Duodenal mucosa (tissue), 2 donors: Measurements from ENCODE around the gene CNR2.
"Not testable (repeated sequence)": the region's sequence is repeated elsewhere in the genome, so short reads cannot be mapped to it uniquely, and the experiment has no call there.

Experiments
- H3K27ac ChIP-seq: one replicate; pipeline ENCODE4 v1.7.0; 2013; ENCODE audit warnings: low read depth, low read length
- H3K27me3 ChIP-seq, 2 donors: one replicate each; pipeline ENCODE4 v1.7.0; 2013; ENCODE audit warnings: low read length in 2 of 2, control low read depth in 1 of 2; ENCODE audit not compliant: insufficient read depth in 2 of 2, control insufficient read depth in 1 of 2
- H3K36me3 ChIP-seq, 2 donors: one replicate each; pipeline ENCODE4 v1.7.0; 2013; ENCODE audit warnings: low read length in 2 of 2, control low read depth in 1 of 2; ENCODE audit not compliant: insufficient read depth in 2 of 2, control insufficient read depth in 1 of 2
- H3K4me1 ChIP-seq, 2 donors: one replicate each; pipeline ENCODE4 v1.7.0; 2013; ENCODE audit warnings: low read length in 2 of 2, control low read depth in 1 of 2; ENCODE audit not compliant: insufficient read depth in 2 of 2, control insufficient read depth in 1 of 2
- H3K4me3 ChIP-seq, 2 donors: one replicate each; pipeline ENCODE4 v1.7.0; 2013; ENCODE audit warnings: low read length in 2 of 2, low read depth in 1 of 2
- H3K9ac ChIP-seq, 2 donors: one replicate each; pipeline ENCODE4 v1.7.0; 2013; ENCODE audit warnings: low read length in 2 of 2, low read depth in 1 of 2
- H3K9me3 ChIP-seq, 2 donors: one replicate each; pipeline ENCODE4 v1.7.0; 2013; ENCODE audit warnings: low read length in 2 of 2, control low read depth in 1 of 2; ENCODE audit not compliant: control insufficient read depth in 1 of 2

The CNR2 gene

DNA sequence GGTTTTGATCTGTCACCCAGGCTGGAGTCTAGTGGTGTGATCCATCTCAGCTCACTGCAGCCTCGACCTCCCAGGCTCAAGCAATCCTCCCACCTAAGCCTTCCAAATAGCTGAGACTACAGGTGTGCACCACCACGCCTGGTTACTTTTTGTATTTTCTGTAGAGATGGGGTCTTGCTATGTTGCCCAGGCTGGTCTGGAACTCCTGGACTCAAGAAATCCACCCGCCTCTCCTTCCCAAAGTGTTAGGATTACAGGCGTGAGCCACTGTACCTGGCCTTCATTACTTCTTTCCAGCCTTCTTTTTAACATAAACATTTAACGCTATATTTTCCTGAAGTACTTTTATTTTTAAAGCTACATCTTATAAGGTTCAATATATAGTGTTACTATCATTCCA is 69.5 kb downstream of the CNR2 start:
- H3K9ac ChIP-seq = no peak overlapping the region
- peaks cover 24 to 28% of the 10 kb centered on the region in 2 donors for H3K36me3 ChIP-seq
- no peak overlapping the region for H3K4me3 ChIP-seq
- no peaks in the 10 kb centered on the region for H3K27me3 ChIP-seq
- no peak overlapping the region for H3K27ac ChIP-seq
- H3K4me1 ChIP-seq = no peaks in the 10 kb centered on the region
- peaks cover 0 to 4% of the 10 kb centered on the region in 2 donors for H3K9me3 ChIP-seq

DNA sequence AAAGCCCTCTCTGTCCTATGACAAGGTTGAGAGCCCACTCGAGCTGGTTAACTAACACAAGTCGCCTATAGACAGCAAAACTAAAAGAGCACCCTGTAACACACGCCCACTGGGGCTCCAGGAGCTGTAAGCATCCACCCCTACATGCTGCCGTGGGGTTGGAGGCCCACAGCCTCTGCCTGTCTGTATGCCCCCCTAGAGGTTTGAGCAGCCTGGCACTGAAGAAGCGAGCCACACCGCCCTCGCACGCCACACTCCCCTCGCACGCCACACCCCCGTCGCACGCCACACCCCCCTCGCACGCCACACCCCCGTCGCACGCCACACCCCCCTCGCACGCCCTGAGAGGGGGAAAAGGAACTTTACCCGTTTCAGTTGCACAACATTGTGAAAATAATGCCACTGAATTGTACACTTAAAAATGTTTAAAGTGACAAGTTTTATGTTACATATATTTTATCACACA is 74.7 kb downstream of the CNR2 start:
- no peak overlapping the region for H3K27ac ChIP-seq
- peak overlapping the region; percentile 56 to 68 for H3K4me3 ChIP-seq
- H3K9me3 ChIP-seq = no peaks in the 10 kb centered on the region
- peaks cover 6 to 8% of the 10 kb centered on the region in 2 donors for H3K4me1 ChIP-seq
- peak overlapping the region in 1 of 2 donors; percentile 26 for H3K9ac ChIP-seq
- H3K27me3 ChIP-seq = no peaks in the 10 kb centered on the region
- H3K36me3 ChIP-seq = no peaks in the 10 kb centered on the region

DNA sequence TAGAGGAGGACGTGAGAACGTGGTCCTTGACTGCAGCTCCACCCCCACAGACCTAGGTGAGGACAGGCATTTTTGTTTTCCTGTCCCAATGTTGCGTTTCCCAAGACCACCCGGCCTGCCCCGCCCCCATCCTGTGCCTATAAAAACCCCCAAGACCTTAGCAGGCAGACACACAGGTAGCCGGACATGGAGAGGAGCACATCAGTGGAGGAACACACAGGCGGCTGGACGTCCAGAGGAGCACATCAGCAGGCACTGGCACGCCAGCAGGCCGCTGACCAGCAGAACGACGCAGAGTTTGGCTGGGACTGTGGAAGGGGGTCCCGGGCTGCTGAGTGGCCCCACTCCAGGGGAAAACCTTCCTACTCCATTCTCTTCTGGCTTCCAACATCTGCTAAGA is 75.3 kb downstream of the CNR2 start:
- Histone ChIP-seq H3K27me3 (no peaks in the 10 kb centered on the region), H3K36me3 (no peaks in the 10 kb centered on the region), H3K9ac (peak overlapping the region in 1 of 2 donors; percentile 26), H3K9me3 (no peaks in the 10 kb centered on the region), H3K27ac (no peak overlapping the region), H3K4me3 (peak overlapping the region; percentile 56 to 68), H3K4me1 (peaks cover 6 to 8% of the 10 kb centered on the region in 2 donors)

DNA sequence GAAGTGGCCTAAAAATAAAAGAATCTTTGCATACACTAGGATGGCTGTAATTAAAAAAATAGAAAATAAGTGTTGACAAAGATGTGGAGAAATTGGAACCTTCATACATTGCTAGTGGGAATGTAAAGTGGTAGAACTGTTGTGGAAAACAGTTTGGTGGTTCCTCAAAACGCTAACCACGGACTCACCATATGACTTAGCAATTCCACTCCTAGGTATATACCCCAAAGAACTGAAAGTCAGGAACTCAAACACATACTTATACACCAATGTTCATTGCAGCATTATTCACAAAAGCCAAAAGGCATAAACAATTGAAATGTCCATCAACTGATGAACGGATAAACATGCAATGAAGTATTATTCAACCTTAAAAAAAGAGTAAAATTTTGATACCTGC is 77.1 kb downstream of the CNR2 start:
- Histone ChIP-seq H3K9ac (no peak overlapping the region), H3K27ac (no peak overlapping the region), H3K4me1 (peaks cover 6 to 8% of the 10 kb centered on the region in 2 donors), H3K4me3 (no peak overlapping the region), H3K9me3 (no peaks in the 10 kb centered on the region), H3K36me3 (no peaks in the 10 kb centered on the region), H3K27me3 (no peaks in the 10 kb centered on the region)

DNA sequence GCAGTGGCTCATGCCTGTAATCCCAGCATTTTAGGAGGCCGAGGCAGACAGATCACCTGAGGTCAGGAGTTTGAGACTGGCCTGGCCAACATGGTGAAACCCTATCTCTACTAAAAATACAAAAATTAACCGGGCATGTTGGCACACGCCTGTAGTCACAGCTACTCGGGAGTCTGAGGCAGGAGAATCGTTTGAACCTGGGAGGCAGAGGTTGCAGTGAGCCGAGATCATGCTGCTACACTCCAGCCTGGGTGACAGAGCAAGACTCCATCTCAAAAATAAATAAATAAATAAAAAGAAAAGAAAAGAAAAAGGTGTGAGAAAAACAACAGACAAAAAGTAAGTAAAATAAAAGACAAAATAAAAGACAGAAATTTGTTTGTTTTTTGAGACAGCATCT is 79.0 kb downstream of the CNR2 start:
- H3K9me3 ChIP-seq, H3K4me1 ChIP-seq, H3K27me3 ChIP-seq, H3K9ac ChIP-seq, H3K36me3 ChIP-seq, H3K4me3 ChIP-seq, H3K27ac ChIP-seq: not testable (repeated sequence)

DNA sequence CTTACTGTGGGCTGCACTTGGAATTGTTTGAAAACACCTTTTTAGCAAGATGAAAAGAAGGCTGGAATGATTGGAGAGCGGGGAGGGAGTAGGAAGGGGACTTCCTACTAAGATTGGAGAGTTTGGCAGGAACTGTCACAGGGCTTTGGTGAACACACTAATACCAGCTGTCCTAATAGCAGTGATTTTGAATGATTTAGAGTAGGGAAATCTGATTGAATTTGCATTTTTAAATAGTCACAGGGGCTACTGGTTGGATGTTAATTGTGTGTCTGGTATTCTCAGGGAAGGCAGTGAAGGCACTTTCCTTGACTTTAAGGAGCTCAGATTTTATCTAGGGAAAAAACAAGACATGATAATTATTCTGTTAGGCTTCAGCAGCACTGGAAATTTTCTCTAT is 85.4 kb downstream of the CNR2 start:
- Histone ChIP-seq H3K36me3 (no peaks in the 10 kb centered on the region), H3K9me3 (no peaks in the 10 kb centered on the region), H3K9ac (no peak overlapping the region), H3K4me3 (no peak overlapping the region), H3K4me1 (peaks cover 9 to 10% of the 10 kb centered on the region in 2 donors), H3K27ac (no peak overlapping the region), H3K27me3 (no peaks in the 10 kb centered on the region)

DNA sequence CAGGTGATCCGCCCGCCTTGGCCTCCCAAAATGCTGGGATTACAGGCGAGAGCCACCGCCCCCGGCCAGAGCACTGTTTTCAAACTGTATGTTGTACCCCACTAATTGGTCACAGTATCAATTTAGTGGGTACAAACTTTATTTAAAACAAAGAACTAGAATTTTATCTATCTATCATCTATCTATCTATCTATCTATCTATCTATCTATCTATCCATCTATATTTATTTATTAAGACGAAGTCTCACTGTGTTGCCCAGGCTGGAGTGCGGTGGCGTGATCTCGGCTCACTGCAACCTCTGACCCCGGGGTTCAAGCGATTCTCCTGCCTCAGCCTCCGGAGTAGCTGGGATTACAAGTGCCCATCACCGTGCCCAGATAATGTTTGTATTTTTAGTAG is 86.6 kb downstream of the CNR2 start:
- H3K4me1 ChIP-seq, H3K9me3 ChIP-seq, H3K27ac ChIP-seq, H3K36me3 ChIP-seq, H3K27me3 ChIP-seq, H3K9ac ChIP-seq, H3K4me3 ChIP-seq: not testable (repeated sequence)

DNA sequence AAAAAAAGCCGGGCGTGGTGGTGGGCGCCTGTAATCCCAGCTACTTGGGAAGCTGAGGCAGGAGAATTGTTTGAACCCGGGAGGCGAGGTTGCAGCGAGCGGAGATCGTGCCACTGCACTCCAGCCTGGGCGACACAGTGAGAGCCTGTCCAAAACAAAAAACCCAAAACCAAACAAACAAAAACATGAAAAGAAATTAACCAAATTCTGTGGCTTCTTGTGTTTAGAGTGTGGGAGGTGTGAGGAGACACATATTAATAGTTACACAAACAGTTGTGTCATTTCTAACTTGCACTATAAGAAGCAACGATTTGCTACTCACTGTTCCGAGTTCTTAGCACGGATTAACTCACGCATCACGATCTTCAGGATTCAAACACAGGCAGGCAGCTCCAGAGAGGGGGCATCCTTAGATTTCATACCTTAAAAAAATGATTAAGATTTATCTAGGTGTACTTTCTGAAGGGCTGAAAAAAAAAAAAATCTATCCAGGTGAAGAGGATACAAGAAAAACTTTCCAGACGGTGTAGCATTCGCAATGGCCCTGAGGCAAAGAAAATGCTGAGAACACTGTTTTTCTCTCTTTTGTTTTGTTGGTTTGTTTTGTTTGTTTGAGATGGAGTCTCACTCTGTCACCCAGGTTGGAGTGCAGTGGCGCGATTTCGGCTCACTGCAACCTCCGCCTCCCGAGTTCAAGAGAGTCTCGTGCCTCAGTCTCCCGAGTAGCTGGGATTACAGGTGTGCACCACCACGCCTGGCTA is 87.2 kb downstream of the CNR2 start:
- no peaks in the 10 kb centered on the region for H3K27me3 ChIP-seq
- peak overlapping the region; percentile 93 to 98 for H3K4me3 ChIP-seq
- H3K4me1 ChIP-seq = peaks cover 9 to 10% of the 10 kb centered on the region in 2 donors
- H3K27ac ChIP-seq = no peak overlapping the region
- peak overlapping the region; percentile 99 for H3K9ac ChIP-seq
- H3K36me3 ChIP-seq = no peaks in the 10 kb centered on the region
- H3K9me3 ChIP-seq = no peaks in the 10 kb centered on the region

DNA sequence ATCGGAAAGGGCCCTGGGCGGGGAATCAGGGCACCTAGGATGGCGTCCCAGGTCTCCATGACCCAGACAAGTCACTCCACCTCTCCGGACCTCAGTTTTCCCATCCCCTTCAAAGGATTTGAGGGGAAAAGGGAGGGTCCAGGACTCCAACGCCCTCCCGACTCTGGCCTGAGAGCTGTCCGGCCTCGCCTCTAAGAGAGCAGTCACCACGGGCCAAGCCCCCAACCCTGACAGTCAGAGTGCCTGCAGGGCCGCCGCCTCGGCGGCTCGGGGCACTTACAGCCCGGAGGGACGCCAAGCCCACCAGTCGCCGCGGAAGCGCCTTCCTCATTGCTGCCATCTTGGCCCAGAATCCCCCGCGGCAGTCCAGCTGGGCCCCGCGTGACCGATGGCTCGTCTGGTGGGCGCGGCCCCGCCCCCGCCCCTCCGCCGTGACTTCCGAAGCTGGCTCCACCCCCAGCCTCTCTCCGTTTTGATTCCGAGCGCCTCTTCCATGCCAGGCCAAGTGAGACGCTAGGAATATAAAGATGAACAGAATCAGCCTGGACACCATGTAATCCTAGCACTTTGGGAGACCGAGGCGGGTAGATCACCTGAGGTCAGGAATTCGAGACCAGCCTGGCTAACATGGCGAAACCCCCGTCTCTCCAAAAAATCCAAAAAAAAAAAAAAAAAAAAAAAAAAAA is 87.9 kb downstream of the CNR2 start, which contains the start of gene HMGCL:
Gene HMGCL (minus strand): TSS at position 354 of the 686 bp plus-strand sequence. CDS start 14 bp downstream, at position 340.
- Histone ChIP-seq H3K27ac (peak within 1 kb of the TSS; percentile 86), H3K36me3 (no peaks in the 10 kb centered on the region), H3K9me3 (no peaks in the 10 kb centered on the region), H3K9ac (peak within 1 kb of the TSS; percentile 99), H3K27me3 (no peaks in the 10 kb centered on the region), H3K4me3 (peak within 1 kb of the TSS; percentile 93 to 98), H3K4me1 (peaks cover 9 to 10% of the 10 kb centered on the region in 2 donors)

DNA sequence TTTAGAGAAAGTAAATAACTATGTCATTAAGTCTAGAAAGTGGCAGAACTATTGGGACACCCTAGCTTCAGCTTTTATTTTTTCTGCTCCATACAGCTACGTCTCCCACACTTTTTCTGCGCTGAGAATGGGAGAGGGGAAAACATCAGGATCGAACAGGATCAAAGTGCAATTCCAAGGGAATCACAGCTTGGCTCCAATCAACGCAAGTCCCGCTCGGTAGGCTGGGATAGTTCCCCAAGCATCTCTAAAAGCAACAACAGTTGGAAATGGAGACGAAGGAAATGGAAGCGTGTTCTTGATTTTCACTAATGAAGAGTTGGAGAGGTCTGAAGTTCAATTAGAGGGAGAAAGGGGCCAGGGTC is 88.5 kb downstream of the CNR2 start:
- H3K4me1 ChIP-seq = peaks cover 9 to 10% of the 10 kb centered on the region in 2 donors
- no peaks in the 10 kb centered on the region for H3K9me3 ChIP-seq
- H3K36me3 ChIP-seq = no peaks in the 10 kb centered on the region
- no peaks in the 10 kb centered on the region for H3K27me3 ChIP-seq
- H3K9ac ChIP-seq = peak overlapping the region; percentile 99
- peak overlapping the region; percentile 86 for H3K27ac ChIP-seq
- H3K4me3 ChIP-seq = peak overlapping the region; percentile 93 to 98
